T-helper 2 cell (primary cell): Measurements from ENCODE around the gene CDC42EP1.
"Not testable (repeated sequence)": the region's sequence is repeated elsewhere in the genome, so short reads cannot be mapped to it uniquely, and the experiment has no call there.

Experiments used
- DNase-seq, 5 experiments: peaks; one replicate each; pipeline versions ENCODE4 v3.0.0 to v3.0.0-alpha.2; 2012 to 2022
- total RNA-seq, 2 donors: gene quantifications; one replicate each; lab custom pipeline; 2026; lab: John Stamatoyannopoulos, UW

The CDC42EP1 gene, protein sequence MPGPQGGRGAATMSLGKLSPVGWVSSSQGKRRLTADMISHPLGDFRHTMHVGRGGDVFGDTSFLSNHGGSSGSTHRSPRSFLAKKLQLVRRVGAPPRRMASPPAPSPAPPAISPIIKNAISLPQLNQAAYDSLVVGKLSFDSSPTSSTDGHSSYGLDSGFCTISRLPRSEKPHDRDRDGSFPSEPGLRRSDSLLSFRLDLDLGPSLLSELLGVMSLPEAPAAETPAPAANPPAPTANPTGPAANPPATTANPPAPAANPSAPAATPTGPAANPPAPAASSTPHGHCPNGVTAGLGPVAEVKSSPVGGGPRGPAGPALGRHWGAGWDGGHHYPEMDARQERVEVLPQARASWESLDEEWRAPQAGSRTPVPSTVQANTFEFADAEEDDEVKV
- 0 to 0.27 reads per million in 2 donors for total RNA-seq

DNA sequence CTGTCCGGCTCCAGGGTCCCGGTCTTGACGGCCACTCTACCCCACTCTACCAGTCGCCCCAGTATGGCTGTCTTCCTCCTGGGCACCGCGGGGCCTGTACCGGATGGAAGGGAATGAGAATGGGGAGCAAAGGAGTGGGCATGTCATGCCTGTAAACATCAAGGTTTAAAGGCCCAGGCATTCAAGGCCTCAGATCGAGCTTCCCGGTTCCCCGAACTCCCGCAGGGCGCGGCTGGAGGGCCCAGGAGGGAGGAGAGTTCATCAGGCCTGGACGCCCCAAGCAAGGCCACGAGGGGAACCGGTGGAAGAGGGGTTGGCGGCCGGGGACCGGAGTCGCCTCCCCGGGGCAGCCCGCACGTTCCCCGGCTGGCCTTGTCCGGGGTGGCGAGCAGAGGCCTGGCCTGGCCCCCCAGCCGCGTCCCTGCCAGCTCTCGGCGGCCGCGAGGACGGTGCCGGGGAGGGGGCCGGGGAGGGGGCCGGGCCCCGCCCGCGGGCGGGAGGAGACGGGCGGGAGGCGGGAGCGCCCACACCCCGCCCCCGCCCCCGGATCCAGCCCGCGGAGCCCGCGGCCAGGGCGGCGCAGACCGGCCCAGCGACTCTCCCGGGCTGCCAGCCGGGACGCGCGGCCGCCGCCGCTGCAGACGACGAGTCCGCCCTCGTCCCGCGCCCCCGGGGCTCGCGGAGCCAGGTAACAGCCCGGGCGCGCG, at the start of gene CDC42EP1:
CDC42EP1 (plus strand) TSS at position 580 of the 707 bp plus-strand sequence. CDS start 5,870 bp downstream, outside the sequence.
- no peak for DNase-seq

DNA sequence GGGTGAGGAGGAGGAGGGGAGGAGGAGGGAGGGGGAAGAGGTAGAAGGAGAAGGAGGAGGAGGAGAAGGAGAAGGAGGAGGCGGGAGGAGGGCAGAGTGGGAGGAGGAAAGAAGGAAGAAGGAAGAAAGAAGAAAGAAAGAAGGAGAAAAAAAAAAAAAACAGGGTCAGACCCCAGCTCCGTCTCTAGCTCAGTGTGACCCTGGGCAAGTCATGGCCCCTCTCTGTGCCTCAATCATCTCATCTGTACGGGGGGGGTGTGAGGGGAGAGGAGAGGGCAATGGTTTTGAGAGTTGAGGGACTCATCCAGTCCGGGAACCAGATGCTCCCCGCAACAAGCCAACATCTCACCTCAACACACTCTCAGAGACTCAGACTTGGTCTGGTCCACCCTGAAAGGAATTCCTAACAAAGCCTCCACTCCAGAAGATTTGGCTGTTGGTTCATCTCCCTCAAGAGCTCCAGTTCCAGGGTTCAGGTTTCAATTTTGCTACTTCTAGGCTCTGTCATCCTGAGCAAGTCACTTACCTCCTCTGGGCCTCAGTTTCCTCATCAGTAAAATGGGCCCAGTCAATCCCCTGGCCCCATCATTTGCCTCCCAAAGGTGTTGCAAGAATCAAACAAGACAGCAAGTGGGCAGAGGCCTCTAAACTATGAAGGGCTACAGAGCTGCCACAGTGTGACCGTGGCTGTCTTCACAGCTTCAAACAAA, 48.7 kb upstream of the CDC42EP1 start:
- no peak for DNase-seq

DNA sequence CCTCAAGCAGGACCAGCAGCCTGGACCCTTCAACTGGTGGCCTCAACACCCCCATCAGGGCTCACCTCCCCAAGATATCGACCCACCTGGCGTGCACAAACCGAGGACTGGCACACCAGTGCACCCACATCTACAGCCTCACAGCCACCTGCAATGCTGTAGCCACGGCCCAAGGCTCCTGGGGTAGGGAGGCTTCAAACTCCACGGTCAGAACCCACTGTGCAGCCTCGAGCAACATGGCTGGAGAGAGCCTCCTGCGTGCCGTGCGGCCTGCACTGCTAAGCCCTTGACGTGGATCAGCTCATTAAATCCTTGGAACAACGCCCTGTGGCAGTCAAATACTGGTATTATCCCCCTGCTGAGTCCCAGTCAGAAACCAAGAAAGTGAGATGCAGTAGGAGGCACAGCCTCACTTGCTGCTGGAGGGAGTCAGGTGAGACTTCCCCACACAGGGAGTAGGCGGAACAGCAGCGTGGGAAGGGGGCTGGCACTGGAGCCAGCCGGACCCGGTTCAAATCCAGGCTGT, 45.7 kb upstream of the CDC42EP1 start:
- no peak for DNase-seq

DNA sequence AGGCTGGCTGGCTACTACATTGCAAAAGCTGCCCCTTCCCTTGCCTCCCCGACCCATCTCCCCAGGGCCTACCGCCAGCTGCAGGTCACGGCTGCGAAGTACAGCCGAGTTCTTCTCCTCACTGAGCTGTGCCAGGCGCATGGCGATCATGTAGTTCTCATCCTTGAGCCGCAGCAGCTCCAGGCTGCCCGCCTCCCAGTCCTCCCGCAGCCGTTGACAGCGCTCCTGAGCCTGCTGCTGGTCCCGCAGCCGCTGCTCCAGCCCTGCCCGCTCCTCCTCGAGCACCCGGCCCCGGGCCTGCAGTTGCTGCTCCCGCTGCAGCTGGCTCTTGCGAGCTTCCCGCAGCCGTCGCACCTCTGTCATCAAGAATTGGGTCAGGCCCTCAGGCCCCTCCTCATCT, 44.4 kb upstream of the CDC42EP1 start:
- no peak for DNase-seq

DNA sequence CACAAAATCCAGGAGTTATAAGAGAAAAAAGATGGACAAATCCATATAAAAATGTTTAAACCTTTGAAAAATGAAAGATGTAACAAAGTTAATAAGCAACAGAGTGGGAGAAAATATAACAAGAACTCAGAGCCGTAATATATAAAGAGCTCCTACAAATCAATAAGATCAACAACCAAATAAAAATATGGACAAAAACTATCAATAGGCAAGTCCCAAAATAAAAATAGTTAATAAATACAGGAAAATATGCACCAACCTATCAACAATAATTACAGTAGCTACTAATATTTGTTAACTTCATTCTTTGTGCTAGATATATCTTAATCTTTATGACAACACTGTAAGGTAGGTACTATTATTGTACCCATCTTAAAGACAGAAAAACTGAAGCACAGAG, 43.8 kb upstream of the CDC42EP1 start:
- DNase-seq, result no peak

DNA sequence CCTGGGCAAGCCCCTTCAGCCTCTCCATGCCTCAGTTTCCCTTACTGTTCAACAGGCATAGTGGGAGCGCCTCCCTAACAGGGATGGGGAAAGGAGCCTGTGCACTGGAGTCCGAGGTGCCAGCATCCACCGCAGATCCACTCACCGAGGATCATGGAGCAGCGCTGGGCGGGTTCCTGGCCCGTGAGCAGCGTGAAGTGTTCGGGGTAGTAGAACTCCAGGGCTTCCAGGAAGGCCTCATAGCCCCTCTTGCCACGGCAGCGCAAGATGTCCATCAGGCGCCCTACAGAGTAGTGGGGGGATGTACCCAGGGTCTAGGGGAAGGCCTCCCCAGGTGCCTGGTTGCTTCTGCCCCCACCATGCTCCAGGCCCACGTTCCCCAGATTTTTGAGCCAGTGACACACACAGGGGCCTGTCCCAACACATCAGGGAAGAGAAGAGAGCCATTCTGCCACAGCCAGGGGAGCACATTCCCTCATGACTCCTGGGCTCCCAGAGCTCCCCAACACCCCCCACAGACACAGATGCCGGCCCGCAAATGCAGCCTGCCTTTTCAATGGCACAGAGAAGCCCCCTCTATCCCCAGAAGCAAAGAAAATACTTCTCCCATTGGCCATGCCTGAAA, 42.3 kb upstream of the CDC42EP1 start:
- no peak for DNase-seq

DNA sequence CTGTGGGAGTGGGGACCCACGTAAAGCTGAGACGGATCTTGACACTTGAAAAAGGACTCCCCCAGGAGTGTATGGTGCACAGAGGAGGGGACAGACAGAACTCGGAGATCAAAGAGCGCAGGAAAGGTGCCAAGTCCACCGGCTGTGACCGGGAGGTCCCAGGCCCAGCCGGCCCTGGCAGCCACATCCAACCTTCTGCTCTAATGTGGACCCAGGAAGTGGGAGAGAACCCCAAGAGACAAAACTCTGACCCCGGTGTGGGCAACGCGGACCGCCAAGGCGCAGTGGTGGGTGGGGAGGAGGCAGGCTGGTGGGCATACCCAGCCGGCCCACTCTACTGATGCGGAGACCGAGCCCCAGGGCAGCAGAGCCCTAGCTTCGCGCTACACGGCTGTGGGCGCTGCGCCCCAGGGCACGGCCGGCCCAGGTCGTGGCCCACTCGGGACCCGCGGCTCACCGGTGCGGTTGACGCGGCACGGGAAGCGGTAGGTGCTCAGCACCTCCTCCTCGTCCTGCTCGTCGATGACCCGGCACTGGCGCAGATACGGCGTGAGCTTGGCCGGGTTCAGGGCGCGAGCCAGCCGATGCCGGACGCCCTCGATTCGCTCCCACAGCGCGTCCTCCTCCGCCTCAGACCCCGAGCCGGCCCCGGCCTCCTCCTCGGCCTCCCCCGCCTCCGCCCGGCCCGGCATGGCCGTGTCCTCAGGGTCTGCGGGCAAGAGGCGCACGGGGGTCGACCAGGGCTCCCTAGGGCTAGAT, 41.6 kb upstream of the CDC42EP1 start:
- DNase-seq, result no peak

DNA sequence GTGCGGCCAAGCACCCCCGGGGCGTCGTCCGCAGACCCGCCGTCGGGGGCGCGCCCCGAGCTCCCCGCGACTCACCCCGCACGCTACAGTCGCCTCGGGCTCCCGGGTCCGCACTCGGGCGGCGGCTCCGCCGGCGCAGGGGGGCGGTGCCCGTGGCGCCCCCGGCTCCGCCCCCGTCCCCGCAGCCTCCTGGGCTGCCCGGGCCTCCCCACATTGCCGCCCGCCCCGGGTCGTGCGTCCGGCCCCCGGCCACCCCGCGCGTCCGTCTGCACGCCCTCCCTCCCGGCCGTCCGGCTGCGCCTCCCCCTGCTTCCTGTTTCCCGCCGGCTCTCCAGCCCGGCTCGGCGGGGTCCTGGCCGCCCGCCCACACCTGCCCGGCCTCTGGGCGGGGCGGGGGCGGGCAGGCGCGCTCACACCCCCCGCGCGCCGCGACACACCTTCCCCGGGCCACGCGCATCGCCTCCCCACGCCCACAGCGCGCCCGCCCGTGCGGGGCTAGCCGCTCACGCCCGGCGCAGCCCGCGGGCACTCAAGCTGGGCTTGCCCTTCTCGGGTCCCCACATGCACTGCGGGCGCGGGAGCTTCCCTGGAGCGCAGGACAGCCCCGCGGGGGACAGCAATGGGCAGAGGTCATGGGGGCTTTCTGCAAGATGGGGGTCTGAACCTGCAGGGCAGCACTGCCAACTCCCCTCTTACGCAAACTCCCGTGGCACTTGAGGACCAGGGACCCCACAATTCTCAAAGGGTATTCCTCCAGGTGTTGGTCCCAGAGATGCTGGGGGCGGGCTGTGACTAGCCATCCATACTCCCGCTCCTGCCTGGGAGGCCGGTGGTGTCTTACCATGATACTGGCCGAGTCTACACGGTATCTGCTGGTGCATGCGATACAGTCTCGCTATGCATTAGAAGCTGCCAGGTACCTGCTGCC, 40.7 kb upstream of the CDC42EP1 start, which contains the start of gene CARD10:
CARD10 (minus strand) TSS at position 148 of the 928 bp plus-strand sequence. CDS start 215 bp downstream, outside the sequence.
- peak in 1 of 5 experiments; percentile 10 for DNase-seq

DNA sequence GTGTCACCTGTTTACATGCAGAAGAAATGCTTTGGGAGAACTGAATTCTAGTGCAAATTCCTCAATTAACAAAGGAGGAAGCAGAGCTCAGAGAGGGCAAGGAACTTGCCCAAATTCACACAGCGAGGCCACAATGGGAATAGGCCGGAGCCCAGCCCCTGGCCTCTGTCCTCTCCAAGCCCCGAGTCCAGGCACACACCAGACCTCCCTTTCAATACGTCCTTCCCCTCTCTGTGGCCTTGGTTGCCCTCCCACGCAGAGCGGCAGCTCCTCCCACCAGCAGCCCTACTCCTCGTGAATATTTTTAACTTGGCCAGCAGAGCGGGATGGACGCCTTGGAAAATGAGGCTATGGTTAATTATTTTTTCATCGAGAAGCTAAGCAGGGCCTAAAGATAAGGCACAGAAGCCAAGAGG, 39.5 kb upstream of the CDC42EP1 start:
- DNase-seq, result no peak

DNA sequence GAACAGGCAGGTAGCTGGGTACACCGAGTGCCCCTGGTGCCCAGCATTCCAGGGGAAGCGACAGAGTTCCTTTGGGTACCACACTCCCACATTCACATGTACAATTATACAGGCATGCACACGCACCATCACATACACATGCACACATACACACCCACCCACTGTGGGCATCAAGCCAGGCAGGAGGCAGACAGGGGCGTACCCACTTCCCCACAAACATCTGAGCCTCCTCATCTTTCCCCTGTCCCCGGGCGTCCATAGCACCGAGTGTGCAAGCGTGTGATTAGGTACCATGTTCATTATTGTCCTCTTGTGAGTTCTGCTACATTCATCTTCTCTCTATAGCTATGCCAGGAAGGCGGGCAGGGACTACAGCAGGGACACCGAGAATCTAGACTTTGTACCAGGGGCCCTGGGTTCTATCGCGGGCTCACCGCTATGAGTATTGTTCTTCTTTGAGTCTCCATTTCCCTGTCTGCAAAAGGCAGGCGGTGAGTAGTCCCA, 39.0 kb upstream of the CDC42EP1 start:
- no peak for DNase-seq

DNA sequence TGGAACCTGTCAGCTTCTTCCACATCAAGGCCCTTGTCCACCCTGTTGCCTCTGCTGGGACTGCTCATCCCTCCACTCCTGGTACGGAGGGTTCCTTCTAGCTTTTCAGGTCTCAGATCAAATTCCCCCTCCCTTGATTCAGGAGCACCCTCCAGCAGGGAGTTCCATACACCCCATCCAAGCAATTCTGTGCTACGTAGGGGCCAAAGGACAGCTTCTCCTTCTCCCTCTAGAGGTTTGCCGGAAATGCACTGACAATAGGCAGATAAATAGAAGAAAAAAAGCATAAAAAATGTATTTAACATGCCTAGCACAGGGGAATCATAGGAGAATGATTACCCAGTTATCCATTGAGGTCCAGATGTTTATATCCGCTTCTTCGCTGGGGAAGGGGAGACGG, 37.8 kb upstream of the CDC42EP1 start:
- no peak for DNase-seq

DNA sequence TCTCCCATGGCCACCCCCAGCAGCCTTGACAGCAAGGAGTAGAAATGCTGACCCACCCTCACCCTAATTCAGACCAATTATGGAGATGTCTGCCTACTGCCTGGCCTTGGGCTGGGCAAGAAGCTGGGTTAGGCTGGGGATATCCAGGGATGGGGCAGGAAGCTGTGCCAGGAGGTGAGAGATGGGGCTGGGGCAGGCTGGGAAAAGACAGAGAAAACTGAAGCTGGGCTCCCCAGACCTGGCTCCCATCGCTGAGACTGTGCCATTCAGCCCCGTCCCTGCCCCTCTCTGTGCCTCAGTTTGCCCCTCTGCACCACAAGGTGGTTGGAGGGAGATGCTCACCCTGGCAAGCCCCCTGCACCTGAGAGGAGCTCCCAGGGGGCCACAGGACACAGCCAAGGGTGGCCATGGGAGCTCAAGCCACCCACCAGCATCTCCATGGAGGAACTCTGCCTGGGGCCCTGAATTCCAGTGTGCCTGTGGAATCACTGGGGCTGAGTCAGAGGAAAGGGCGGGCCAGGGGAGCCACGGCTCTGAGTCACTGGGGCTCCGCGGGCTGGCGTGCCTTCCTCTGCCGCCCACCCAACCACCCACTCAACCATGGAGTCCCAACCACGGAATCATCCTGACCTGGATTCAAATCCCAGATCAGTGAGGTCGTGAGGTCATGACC, 35.1 kb upstream of the CDC42EP1 start:
- no peak for DNase-seq

DNA sequence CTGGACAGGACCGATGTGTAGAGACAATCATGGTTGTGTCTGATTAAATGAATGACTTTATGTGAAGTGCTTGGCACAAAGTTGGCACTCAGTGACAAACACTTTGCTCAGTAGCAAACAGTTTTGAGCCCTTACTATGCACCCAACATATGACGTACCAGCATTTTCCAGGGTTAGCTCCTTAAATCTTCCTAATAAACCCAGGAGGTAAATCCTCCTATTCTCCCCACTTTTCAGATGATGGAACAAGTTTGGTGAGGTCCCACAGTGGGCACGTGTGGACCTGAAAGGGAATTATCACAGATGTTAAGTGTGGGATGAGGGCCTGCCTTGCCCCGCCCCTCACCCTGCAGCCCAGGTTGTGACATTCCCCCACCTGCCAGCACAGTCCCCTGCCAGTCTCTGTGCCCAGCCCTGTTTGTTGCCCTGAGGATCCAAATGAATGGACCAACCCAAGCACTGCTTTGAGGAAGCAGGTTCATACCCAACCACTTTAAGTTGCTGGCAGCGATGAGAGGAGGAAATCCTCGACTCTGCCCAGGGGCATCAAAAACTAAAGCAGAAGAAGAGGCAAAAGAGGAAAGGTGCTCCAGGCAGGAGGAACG, 34.4 kb upstream of the CDC42EP1 start:
- DNase-seq, result no peak

DNA sequence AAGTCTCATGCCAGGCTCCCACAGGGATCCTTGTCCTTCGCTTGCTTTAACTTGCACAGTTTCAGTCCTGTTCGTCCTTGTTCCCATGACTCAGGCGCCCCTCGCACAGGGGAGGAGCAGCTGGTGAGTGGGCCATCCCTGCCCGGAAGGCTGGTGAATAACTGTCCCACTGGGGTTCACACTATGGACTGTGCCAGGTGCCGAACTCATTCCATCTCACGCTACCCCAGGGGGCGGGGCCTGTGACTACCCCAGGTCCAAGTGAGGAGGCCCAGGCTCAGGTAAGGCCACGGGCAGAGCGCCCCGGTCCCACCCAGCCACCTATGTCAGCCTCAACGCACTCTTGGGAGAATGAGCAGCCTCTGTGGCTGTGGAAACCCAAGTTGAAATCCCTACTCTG, 33.9 kb upstream of the CDC42EP1 start:
- no peak for DNase-seq

DNA sequence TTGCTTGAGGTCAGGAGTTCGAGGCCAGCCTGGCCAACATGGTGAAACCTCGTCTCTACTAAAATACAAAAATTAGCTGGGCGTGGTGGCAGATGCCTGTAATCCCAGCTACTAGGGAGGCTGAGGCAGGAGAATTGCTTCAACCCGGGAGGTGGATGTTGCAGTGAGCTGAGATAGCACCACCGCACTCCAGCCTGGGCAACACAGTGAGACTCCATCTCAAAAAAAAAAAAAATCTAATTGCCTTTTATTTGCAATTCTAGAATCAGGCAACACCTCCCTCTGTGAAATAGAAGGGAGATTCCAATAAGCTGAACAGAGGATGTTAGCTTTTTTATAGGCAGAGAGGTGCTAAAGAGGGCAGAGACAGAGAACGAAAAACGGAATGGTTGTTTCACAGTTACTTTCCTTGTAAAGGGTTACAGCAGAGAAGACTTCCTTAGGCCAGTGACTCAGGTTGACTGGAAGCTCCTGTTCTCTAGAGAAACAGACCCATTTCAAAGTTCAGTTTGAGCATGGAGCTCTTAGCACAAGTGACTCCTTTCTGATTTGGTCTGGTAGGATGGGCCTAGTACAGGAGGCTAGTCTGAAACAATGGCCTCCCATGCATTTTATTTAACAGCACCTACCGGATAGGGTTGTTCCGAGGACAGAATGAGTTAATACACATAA, 33.1 kb upstream of the CDC42EP1 start:
- not testable (repeated sequence) for DNase-seq

DNA sequence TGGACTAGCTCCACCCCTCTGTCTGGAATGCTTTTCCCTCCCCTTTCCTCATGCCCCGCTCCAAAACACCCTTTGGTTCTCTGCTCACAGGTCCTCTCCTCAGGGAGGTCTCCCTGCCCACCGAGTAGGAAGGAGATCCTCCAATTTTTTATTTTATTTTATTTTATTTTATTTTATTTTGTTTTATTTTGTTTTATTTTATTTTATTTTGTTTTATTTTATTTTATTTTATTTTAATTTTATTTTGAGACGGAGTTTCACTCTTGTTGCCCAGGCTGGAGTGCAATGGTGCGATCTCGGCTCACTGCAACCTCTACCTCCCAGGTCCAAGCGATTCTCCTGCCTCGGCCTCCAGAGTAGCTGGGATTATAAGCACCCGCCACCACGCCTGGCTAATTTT, 32.3 kb upstream of the CDC42EP1 start:
- not testable (repeated sequence) for DNase-seq

DNA sequence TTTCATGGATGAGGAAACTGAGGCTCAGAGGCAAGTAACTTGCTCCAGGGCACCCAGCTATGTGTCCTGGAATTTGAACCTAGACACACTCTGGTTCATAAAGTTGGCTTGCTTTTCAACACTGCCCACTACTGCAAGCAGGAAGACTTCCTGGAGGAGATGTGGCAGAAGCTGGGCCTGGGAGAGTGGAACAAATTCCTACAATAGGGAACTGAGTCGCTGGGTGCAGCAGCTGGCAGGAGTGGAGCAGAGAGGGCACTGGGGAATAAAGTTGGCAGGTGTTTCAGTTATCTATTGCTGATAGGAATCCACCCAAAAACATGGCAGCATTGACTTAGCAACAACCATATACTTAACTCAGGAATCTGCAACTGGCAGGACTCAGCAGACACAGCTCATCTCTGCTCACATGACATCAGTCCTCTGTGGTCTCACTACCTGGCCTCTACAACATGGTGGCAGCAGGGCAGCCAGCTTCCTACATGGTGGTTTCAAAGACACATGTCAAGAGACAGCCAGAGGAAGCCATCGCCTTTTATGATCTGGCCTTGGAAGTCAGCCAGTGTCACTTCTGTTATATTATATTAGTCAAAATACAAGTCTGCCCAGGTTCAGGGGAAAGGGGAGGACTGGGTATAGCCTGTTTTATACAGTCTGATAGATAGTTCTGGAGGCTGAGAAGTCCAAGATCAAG, 30.5 kb upstream of the CDC42EP1 start:
- peak in 1 of 5 experiments; percentile 46 for DNase-seq

DNA sequence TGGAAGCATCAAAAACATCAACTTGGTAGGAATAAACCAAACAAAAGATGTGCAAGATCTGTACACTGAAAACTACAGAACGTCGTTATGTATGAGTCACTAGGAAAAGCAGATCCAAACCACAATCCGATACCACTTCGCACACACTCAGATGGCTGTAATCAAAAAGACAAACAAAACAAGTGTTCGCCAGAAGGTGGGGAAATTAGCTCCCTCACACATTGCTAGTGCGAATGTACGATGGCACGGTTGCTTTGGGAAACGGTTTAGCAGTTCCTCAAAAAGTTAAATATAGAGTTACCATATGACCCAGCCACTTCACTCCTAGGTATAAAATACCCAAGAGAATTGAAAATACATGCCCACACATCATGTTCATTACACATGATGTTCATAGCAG, 26.3 kb upstream of the CDC42EP1 start:
- peak in 1 of 5 experiments; percentile 63 for DNase-seq
